WTC11 (cell line): ENCODE data around the gene GLTPD2. TPM values are rescaled to one million over a fixed set of nuclear protein-coding genes. Genes with fewer than 3 reads are reported as not detected.

Source experiments
- ATAC-seq: fragments of 200-7000 bp; cut with Tn5 transposase; 2 replicates; pipeline ENCODE4 v1.10.0; 2021; ENCODE audit warnings: mild to moderate bottlenecking, moderate library complexity
- CTCF ChIA-PET: fragments of 300-600 bp; sonication (Branson Sonifier 250); formaldehyde crosslinking; loops from one replicate; lab custom pipeline; 2021; ENCODE audit warnings: antibody characterized with exemption; lab: Charles Lee
- POLR2A ChIA-PET: fragments of 350-600 bp; sonication (Branson Sonifier 250); formaldehyde crosslinking; loops from one replicate; lab custom pipeline; 2021; ENCODE audit warnings: antibody characterized with exemption; lab: Charles Lee
- DNase-seq: peaks from one replicate; pipeline ENCODE4 v3.0.0; 2021; ENCODE audit warnings: low spot score
- H3K27ac Mint-ChIP-seq: 2 replicates; pipeline ENCODE4 v1.8.0; 2021; ENCODE audit warnings: mixed read lengths
- H3K27me3 Mint-ChIP-seq: 2 replicates; pipeline ENCODE4 v1.8.0; 2021; ENCODE audit warnings: low read depth, mild to moderate bottlenecking, moderate library complexity, mixed read lengths
- H3K36me3 Mint-ChIP-seq: 2 replicates; pipeline ENCODE4 v1.8.0; 2021; ENCODE audit warnings: mixed read lengths
- H3K4me1 Mint-ChIP-seq: 2 replicates; pipeline ENCODE4 v1.8.0; 2022; ENCODE audit warnings: mixed read lengths
- H3K4me3 Mint-ChIP-seq: 2 replicates; pipeline ENCODE4 v1.8.0; 2021; ENCODE audit warnings: mild to moderate bottlenecking, moderate library complexity, mixed read lengths
- H3K9me3 Mint-ChIP-seq: 2 replicates; pipeline ENCODE4 v1.8.0; 2021; ENCODE audit warnings: mixed read lengths
- AR ChIP-seq: fragments of 250-450 bp; sonication (Bioruptor Pico); IDR thresholded peaks from 2 replicates; pipeline ENCODE4 v1.9.0; 2021; ENCODE audit warnings: mild to moderate bottlenecking
- ATF6 ChIP-seq: sonication (generic); formaldehyde crosslinking; IDR thresholded peaks from 2 replicates; pipeline ENCODE4 v1.8.1; 2023; ENCODE audit warnings: mild to moderate bottlenecking, missing genetic modification reagents
- CBFB ChIP-seq: sonication (generic); formaldehyde crosslinking; IDR thresholded peaks from 2 replicates; pipeline ENCODE4 v1.8.1; 2022; ENCODE audit warnings: mild to moderate bottlenecking, low read depth, missing genetic modification reagents
- CREB1 ChIP-seq: sonication (generic); formaldehyde crosslinking; IDR thresholded peaks from 2 replicates; pipeline ENCODE4 v1.8.0; 2023; ENCODE audit warnings: mild to moderate bottlenecking, missing genetic modification reagents
- E2F4 ChIP-seq: sonication (generic); formaldehyde crosslinking; IDR thresholded peaks from 2 replicates; pipeline ENCODE4 v1.8.1; 2022; ENCODE audit warnings: low read depth, mild to moderate bottlenecking, moderate library complexity, missing genetic modification reagents, borderline replicate concordance
- GABPB1 ChIP-seq: sonication (generic); formaldehyde crosslinking; IDR thresholded peaks from 2 replicates; pipeline ENCODE4 v1.8.1; 2023; ENCODE audit warnings: mild to moderate bottlenecking, missing genetic modification reagents
- IRF1 ChIP-seq: sonication (generic); formaldehyde crosslinking; IDR thresholded peaks from 2 replicates; pipeline ENCODE4 v1.8.0; 2023; ENCODE audit warnings: missing genetic modification reagents
- MYBL2 ChIP-seq: sonication (generic); formaldehyde crosslinking; IDR thresholded peaks from 2 replicates; pipeline ENCODE4 v1.8.1; 2023; ENCODE audit warnings: mild to moderate bottlenecking, moderate library complexity, missing genetic modification reagents
- PRDM15 ChIP-seq: sonication (generic); formaldehyde crosslinking; IDR thresholded peaks from 2 replicates; pipeline ENCODE4 v1.8.0; 2022; ENCODE audit warnings: missing genetic modification reagents
- SMAD3 ChIP-seq: sonication (generic); formaldehyde crosslinking; IDR thresholded peaks from 2 replicates; pipeline ENCODE4 v1.8.0; 2022; ENCODE audit warnings: missing genetic modification reagents, mild to moderate bottlenecking, borderline replicate concordance
- STAT6 ChIP-seq: sonication (generic); formaldehyde crosslinking; conservative IDR thresholded peaks from 2 replicates; pipeline ENCODE4 v1.8.1; 2023; ENCODE audit warnings: mild to moderate bottlenecking, low read depth, missing genetic modification reagents, moderate library complexity
- TEAD4 ChIP-seq: sonication (generic); formaldehyde crosslinking; IDR thresholded peaks from 2 replicates; pipeline ENCODE4 v1.8.0; 2022; ENCODE audit warnings: mild to moderate bottlenecking, missing genetic modification reagents
- ZMAT4 ChIP-seq: fragments of 250-450 bp; sonication (Bioruptor Pico); IDR thresholded peaks from 2 replicates; pipeline ENCODE4 v1.9.0; 2021; ENCODE audit warnings: mild to moderate bottlenecking
- ZNF219 ChIP-seq: sonication (generic); formaldehyde crosslinking; IDR thresholded peaks from 2 replicates; pipeline ENCODE4 v1.8.0; 2023; ENCODE audit warnings: missing genetic modification reagents, mild to moderate bottlenecking, borderline replicate concordance
- ZNF232 ChIP-seq: sonication (generic); formaldehyde crosslinking; IDR thresholded peaks from 2 replicates; pipeline ENCODE4 v1.8.0; 2022; ENCODE audit warnings: mild to moderate bottlenecking, missing genetic modification reagents
- ZNF423 ChIP-seq: fragments of 250-450 bp; sonication (Bioruptor Pico); IDR thresholded peaks from 2 replicates; pipeline ENCODE4 v2.1.2; 2022; ENCODE audit warnings: mild to moderate bottlenecking, moderate library complexity
- ZNF425 ChIP-seq: fragments of 250-450 bp; sonication (Bioruptor Pico); conservative IDR thresholded peaks from 2 replicates; pipeline ENCODE4 v1.9.0; 2021; ENCODE audit warnings: mild to moderate bottlenecking
- total RNA-seq: library from RNA; stranded (reverse); gene quantifications from 3 replicates; pipeline ENCODE4 v1.2.3, GENCODE V29; 2021

GLTPD2 gene
- total RNA-seq, 1 experiment from 2014 or later = not detected

- no peaks in the 10 kb centered on the region for H3K36me3 Mint-ChIP-seq
- H3K9me3 Mint-ChIP-seq = no peaks in the 10 kb centered on the region
- DNase-seq (peak; percentile 71), ATAC-seq (peak; percentile 65)
- ChIA-PET POLR2A (interaction anchor here (0.9 to 1.9 kb wide), 2 partner anchors 16 to 69 kb away, joined by 3 to 12 read pairs; partner anchors contain the start of gene PLD2), CTCF (interaction anchor here (0.6 to 3.2 kb wide), 32 partner anchors 9 to 150 kb away, joined by 3 to 27 read pairs (median 4); partner anchors contain the start of genes ARRB2, C17orf107, MED11 and PLD2)
- H3K27ac Mint-ChIP-seq = no peak overlapping the region
- H3K27me3 Mint-ChIP-seq = peaks cover 55% of the 10 kb centered on the region
- peak overlapping the region; percentile 80 for H3K4me3 Mint-ChIP-seq
- peaks cover 33% of the 10 kb centered on the region for H3K4me1 Mint-ChIP-seq
- TF ChIP-seq ZNF425 (CRISPR knock-in tag) = no peak
- TF ChIP-seq GABPB1 = peak; percentile 59; the same call in 1 of the 2 replicates
- no peak for TF ChIP-seq PRDM15
- TF ChIP-seq ZNF219 (CRISPR knock-in tag) = no peak; the same call in 1 of the 2 replicates
- TF ChIP-seq ATF6 = no peak
- TF ChIP-seq CBFB (CRISPR knock-in tag) = no peak
- TF ChIP-seq STAT6 (CRISPR knock-in tag) = no peak
- TF ChIP-seq CREB1 (CRISPR knock-in tag) = no peak
- TF ChIP-seq ZMAT4 (CRISPR knock-in tag) = no peak
- TF ChIP-seq TEAD4 (CRISPR knock-in tag) = no peak
- TF ChIP-seq AR (CRISPR knock-in tag) = no peak
- peak; percentile 94 for TF ChIP-seq ZNF423
- 0 out of 2 replicates have a peak, but pooled peaks have one; percentile 35 for TF ChIP-seq ZNF232 (CRISPR knock-in tag)
- TF ChIP-seq MYBL2 (CRISPR knock-in tag) = peak; percentile 58; the same call in 1 of the 2 replicates
- no peak for TF ChIP-seq IRF1 (CRISPR knock-in tag)
- TF ChIP-seq SMAD3 (CRISPR knock-in tag) = no peak
- 0 out of 2 replicates have a peak, but pooled peaks have one; percentile 75 for TF ChIP-seq E2F4 (CRISPR knock-in tag)
Observed at GRCh38 chr17:4789951-4790704, 1.4 kb downstream of the GLTPD2 start.
